Activated CD8-positive, alpha-beta memory T cell treated with anti-CD3 and anti-CD28 coated beads, Interleukin-2, amount 50 U/mL, for 4 hours (primary cell): ENCODE results near the gene CAV1.
"Not testable (repeated sequence)": the region's sequence is repeated elsewhere in the genome, so short reads cannot be mapped to it uniquely, and the experiment has no call there.

Experiments used
- DNase-seq: peaks from one replicate; pipeline ENCODE4 v3.0.0-alpha.2; 2020

The CAV1 gene

GRCh38 chr7:116524609-116525297, at the start of gene CAV1:
TSS of gene CAV1 (plus strand) at chr7:116525036. CDS start at chr7:116525063, 27 bp downstream.
- DNase-seq: peak; percentile 37

GRCh38 chr7:116477625-116478024, 47.2 kb upstream of the CAV1 start:
- no peak for DNase-seq

- no peak for DNase-seq
Observed at GRCh38 chr7:116478834-116479233, 46.0 kb upstream of the CAV1 start.

- DNase-seq: no peak
Observed at GRCh38 chr7:116483271-116483942, 41.4 kb upstream of the CAV1 start.

GRCh38 chr7:116484389-116484788, 40.4 kb upstream of the CAV1 start:
- DNase-seq: not testable (repeated sequence)

GRCh38 chr7:116487907-116488521, 36.8 kb upstream of the CAV1 start:
- DNase-seq: no peak

- no peak for DNase-seq
Observed at GRCh38 chr7:116490351-116490750, 34.5 kb upstream of the CAV1 start.

GRCh38 chr7:116491887-116492653, 32.8 kb upstream of the CAV1 start:
- DNase-seq: no peak

GRCh38 chr7:116492654-116493109, 32.2 kb upstream of the CAV1 start:
- no peak for DNase-seq

GRCh38 chr7:116493449-116493848, 31.4 kb upstream of the CAV1 start:
- DNase-seq: no peak

- no peak for DNase-seq
Observed at GRCh38 chr7:116494472-116494871, 30.4 kb upstream of the CAV1 start.

GRCh38 chr7:116495736-116496135, 29.1 kb upstream of the CAV1 start:
- no peak for DNase-seq

GRCh38 chr7:116496653-116497052, 28.2 kb upstream of the CAV1 start:
- DNase-seq: no peak

- no peak for DNase-seq
Observed at GRCh38 chr7:116497708-116498107, 27.1 kb upstream of the CAV1 start.

GRCh38 chr7:116499168-116500077, 25.4 kb upstream of the CAV1 start, which contains the start of gene CAV2:
TSS of gene CAV2 (plus strand) at chr7:116499738. CDS start at chr7:116499782, 44 bp downstream.
- DNase-seq: peak; percentile 19

- peak; percentile 26 for DNase-seq
Observed at GRCh38 chr7:116500078-116500853, 24.6 kb upstream of the CAV1 start.

- DNase-seq: no peak
Observed at GRCh38 chr7:116501425-116502167, 23.2 kb upstream of the CAV1 start.

GRCh38 chr7:116502201-116503096, 22.4 kb upstream of the CAV1 start:
- no peak for DNase-seq

- DNase-seq: no peak
Observed at GRCh38 chr7:116503835-116504234, 21.0 kb upstream of the CAV1 start.
